Fibroblast of lung (primary cell): Measurements from ENCODE around the gene AHCYL1. TPM values are rescaled to one million over a fixed set of nuclear protein-coding genes. Genes with fewer than 3 reads are reported as not detected.

ENCODE experiments used
- DNase-seq, 2 donors: peaks; one replicate each; pipeline versions ENCODE4 v3.0.0 to v3.0.0-alpha.2; 2010; ENCODE audit warnings: low read depth in 2 of 2
- H2AFZ ChIP-seq: 2 replicates; pipeline ENCODE4 v1.5.1; 2012; ENCODE audit warnings: low read length, control low read depth, inconsistent platforms
- H3K27ac ChIP-seq: 2 replicates; pipeline ENCODE4 v1.5.1; 2011; ENCODE audit warnings: low read length, control low read depth; ENCODE audit not compliant: insufficient read depth
- H3K27me3 ChIP-seq: 2 replicates; pipeline ENCODE4 v1.5.1; 2011; ENCODE audit warnings: mild to moderate bottlenecking, low read length; ENCODE audit not compliant: control insufficient read depth, insufficient read depth
- H3K36me3 ChIP-seq: 2 replicates; pipeline ENCODE4 v1.5.1; 2011; ENCODE audit warnings: low read length; ENCODE audit not compliant: control insufficient read depth, insufficient read depth
- H3K4me1 ChIP-seq: 2 replicates; pipeline ENCODE4 v1.5.1; 2011; ENCODE audit warnings: low read length; ENCODE audit not compliant: control insufficient read depth, insufficient read depth; ENCODE audit errors: extremely low read depth
- H3K4me2 ChIP-seq: 2 replicates; pipeline ENCODE4 v1.5.1; 2011; ENCODE audit warnings: low read length, control low read depth; ENCODE audit not compliant: insufficient read depth; ENCODE audit errors: extremely low read depth
- H3K4me3 ChIP-seq, 4 experiments: fragments of 200-600 bp in 1 of 4; sonication (generic) in 1 of 4; replicated peaks in 1 of 4; 2 replicates each; pipeline ENCODE4 v1.5.1; 2011 to 2016; ENCODE audit warnings: low read length in 4 of 4, low read depth in 3 of 4, mild to moderate bottlenecking in 3 of 4, control low read depth in 2 of 4, inconsistent platforms in 1 of 4, mixed read lengths in 1 of 4; ENCODE audit not compliant: insufficient read depth in 1 of 4; ENCODE audit errors: control extremely low read depth in 1 of 4
- H3K79me2 ChIP-seq: 2 replicates; pipeline ENCODE4 v1.5.1; 2012; ENCODE audit warnings: mild to moderate bottlenecking, low read length, inconsistent platforms; ENCODE audit not compliant: control insufficient read depth, insufficient read depth
- H3K9ac ChIP-seq: 2 replicates; pipeline ENCODE4 v1.5.1; 2011; ENCODE audit warnings: mild to moderate bottlenecking, low read length, control low read depth; ENCODE audit not compliant: insufficient read depth
- H3K9me3 ChIP-seq: 2 replicates; pipeline ENCODE4 v1.5.1; 2012; ENCODE audit warnings: low read depth, low read length; ENCODE audit not compliant: control insufficient read depth, insufficient read depth
- H4K20me1 ChIP-seq: 2 replicates; pipeline ENCODE4 v1.5.1; 2011; ENCODE audit warnings: low read length; ENCODE audit not compliant: control insufficient read depth, insufficient read depth; ENCODE audit errors: extremely low read depth
- CTCF ChIP-seq, 2 donors: IDR thresholded peaks in 1 of 2; conservative IDR thresholded peaks in 1 of 2; 1 replicate in 1 of 2; 2 replicates in 1 of 2; pipeline ENCODE4 v1.5.1; 2011 to 2012; ENCODE audit warnings: low read length in 2 of 2, control low read depth in 1 of 2, inconsistent platforms in 1 of 2, low read depth in 1 of 2, mild to moderate bottlenecking in 1 of 2
- EZH2 ChIP-seq: IDR thresholded peaks from 2 replicates; pipeline ENCODE4 v1.5.1; 2012; ENCODE audit warnings: low read length, control low read depth, mild to moderate bottlenecking; ENCODE audit errors: missing control alignments
- polyA plus RNA-seq, 2 donors: library from polyadenylated mRNA; depleted of rRNA in 1 of 2; stranded (reverse) in 1 of 2; unstranded in 1 of 2; fragments of >200 nt; gene quantifications; 2 replicates each; pipeline ENCODE4 v1.2.1, GENCODE V29; 2011 to 2012; ENCODE audit warnings: missing spikeins in 1 of 2
- total RNA-seq: library from RNA; depleted of rRNA; stranded (reverse); fragments of >200 nt; gene quantifications from 2 replicates; pipeline ENCODE4 v1.2.1, GENCODE V29; 2014

The AHCYL1 gene
- total and polyA plus RNA-seq, 2 donors (not counting 1 experiment from before 2014, with no cell fraction given), result 70.5 to 83.3 TPM

- no peak overlapping the region for H3K27ac ChIP-seq
- H3K79me2 ChIP-seq, result no peaks in the 10 kb centered on the region
- H3K4me3 ChIP-seq, result no peak overlapping the region
- H3K4me2 ChIP-seq, result no peak overlapping the region
- H3K36me3 ChIP-seq, result no peaks in the 10 kb centered on the region
- H3K9ac ChIP-seq, result no peak overlapping the region
- no peak for DNase-seq
- peaks cover 6% of the 10 kb centered on the region for H3K4me1 ChIP-seq
- no peaks in the 10 kb centered on the region for H3K9me3 ChIP-seq
- no peaks in the 10 kb centered on the region for H4K20me1 ChIP-seq
- TF ChIP-seq EZH2 (no peak), CTCF (conservative IDR thresholded peaks at IDR 0.05 in 1 of 2, IDR thresholded peaks at IDR 0.05 in 1 of 2; ENCODE audit: low read depth in 1 of 2, low read length in 2 of 2) (no peak)
- no peaks in the 10 kb centered on the region for H3K27me3 ChIP-seq
- no peak overlapping the region for H2AFZ ChIP-seq
Measured at GRCh38 chr1:109938556-109938955, 46.0 kb upstream of the AHCYL1 start.

GRCh38 chr1:109942434-109942833, 42.1 kb upstream of the AHCYL1 start:
- no peaks in the 10 kb centered on the region for H3K36me3 ChIP-seq
- no peaks in the 10 kb centered on the region for H4K20me1 ChIP-seq
- no peak overlapping the region for H2AFZ ChIP-seq
- H3K27me3 ChIP-seq, result no peaks in the 10 kb centered on the region
- TF ChIP-seq CTCF (conservative IDR thresholded peaks at IDR 0.05 in 1 of 2, IDR thresholded peaks at IDR 0.05 in 1 of 2; ENCODE audit: low read depth in 1 of 2, low read length in 2 of 2), result no peak
- H3K4me3 ChIP-seq, result no peak overlapping the region
- no peak overlapping the region for H3K4me2 ChIP-seq
- DNase-seq, result no peak
- H3K79me2 ChIP-seq, result no peaks in the 10 kb centered on the region
- H3K9me3 ChIP-seq, result no peaks in the 10 kb centered on the region
- no peaks in the 10 kb centered on the region for H3K4me1 ChIP-seq
- no peak overlapping the region for H3K9ac ChIP-seq
- H3K27ac ChIP-seq, result no peak overlapping the region

GRCh38 chr1:109944541-109944940, 40.0 kb upstream of the AHCYL1 start:
- Histone ChIP-seq H4K20me1 (no peaks in the 10 kb centered on the region), H3K9me3 (no peaks in the 10 kb centered on the region), H3K79me2 (no peaks in the 10 kb centered on the region), H3K4me1 (no peaks in the 10 kb centered on the region), H3K4me2 (no peak overlapping the region), H3K9ac (no peak overlapping the region), H3K27ac (no peak overlapping the region), H2AFZ (no peak overlapping the region), H3K4me3 (no peak overlapping the region), H3K27me3 (no peaks in the 10 kb centered on the region), H3K36me3 (no peaks in the 10 kb centered on the region)
- TF ChIP-seq EZH2, result no peak
- no peak for TF ChIP-seq CTCF (conservative IDR thresholded peaks at IDR 0.05 in 1 of 2, IDR thresholded peaks at IDR 0.05 in 1 of 2; ENCODE audit: low read depth in 1 of 2, low read length in 2 of 2)
- no peak for DNase-seq
